ENCODE measurements around the gene NR1H3. TPM values are rescaled to one million over a fixed set of nuclear protein-coding genes. Genes with fewer than 3 reads are reported as not detected.

Gene NR1H3
- total RNA-seq, 1 donor from 2014 or later, result 44.1 TPM

DNA sequence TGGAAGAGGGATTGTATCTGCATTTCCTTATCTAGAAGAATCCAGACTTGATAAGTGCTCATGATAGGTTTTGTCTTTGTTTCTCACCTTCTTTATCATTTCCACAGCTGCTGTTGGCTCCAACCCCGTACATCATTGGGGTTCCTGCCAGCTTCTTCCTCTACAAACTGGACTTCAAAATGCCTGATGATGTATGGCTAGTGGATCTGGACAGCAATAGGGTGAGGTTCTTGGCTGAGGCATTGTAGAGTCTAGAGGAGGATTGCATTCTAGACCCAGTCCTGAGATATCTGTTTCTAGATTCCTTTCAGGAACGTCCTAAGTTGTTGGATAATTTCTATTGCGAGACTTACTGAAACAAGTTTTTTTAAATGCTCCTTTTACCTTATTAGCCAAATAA is 20.3 kb downstream of the NR1H3 start:
- no peaks in the 10 kb centered on the region for H3K9me3 ChIP-seq
- peaks cover 93% of the 10 kb centered on the region for H3K36me3 ChIP-seq
- DNase-seq, result no peak
- no peak for ATAC-seq
- intact Hi-C loops (cut with DNase I), result loop anchor here (10.0 kb wide), 1 partner anchor 77 kb away; the partner anchor contains the start of gene MYBPC3
- H3K27me3 ChIP-seq, result no peaks in the 10 kb centered on the region
- no peak overlapping the region for H3K27ac ChIP-seq
- H3K4me1 ChIP-seq, result no peaks in the 10 kb centered on the region
- no peak overlapping the region for H3K4me3 ChIP-seq
- TF ChIP-seq, protein P1, sequence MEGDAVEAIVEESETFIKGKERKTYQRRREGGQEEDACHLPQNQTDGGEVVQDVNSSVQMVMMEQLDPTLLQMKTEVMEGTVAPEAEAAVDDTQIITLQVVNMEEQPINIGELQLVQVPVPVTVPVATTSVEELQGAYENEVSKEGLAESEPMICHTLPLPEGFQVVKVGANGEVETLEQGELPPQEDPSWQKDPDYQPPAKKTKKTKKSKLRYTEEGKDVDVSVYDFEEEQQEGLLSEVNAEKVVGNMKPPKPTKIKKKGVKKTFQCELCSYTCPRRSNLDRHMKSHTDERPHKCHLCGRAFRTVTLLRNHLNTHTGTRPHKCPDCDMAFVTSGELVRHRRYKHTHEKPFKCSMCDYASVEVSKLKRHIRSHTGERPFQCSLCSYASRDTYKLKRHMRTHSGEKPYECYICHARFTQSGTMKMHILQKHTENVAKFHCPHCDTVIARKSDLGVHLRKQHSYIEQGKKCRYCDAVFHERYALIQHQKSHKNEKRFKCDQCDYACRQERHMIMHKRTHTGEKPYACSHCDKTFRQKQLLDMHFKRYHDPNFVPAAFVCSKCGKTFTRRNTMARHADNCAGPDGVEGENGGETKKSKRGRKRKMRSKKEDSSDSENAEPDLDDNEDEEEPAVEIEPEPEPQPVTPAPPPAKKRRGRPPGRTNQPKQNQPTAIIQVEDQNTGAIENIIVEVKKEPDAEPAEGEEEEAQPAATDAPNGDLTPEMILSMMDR (IDR thresholded peaks at IDR 0.05), result no peak

GRCh38 chr11:47278769-47279168 is 21.0 kb downstream of the NR1H3 start:
- no peak overlapping the region for H3K4me3 ChIP-seq
- no peaks in the 10 kb centered on the region for H3K4me1 ChIP-seq
- no peak overlapping the region for H3K27ac ChIP-seq
- intact Hi-C loops (cut with DNase I), result loop anchor here (10.0 kb wide), 1 partner anchor 76 kb away; the partner anchor contains the start of gene MYBPC3
- H3K27me3 ChIP-seq, result no peaks in the 10 kb centered on the region
- TF ChIP-seq, protein P1 (IDR thresholded peaks at IDR 0.05), result no peak
- ATAC-seq, result no peak
- no peak for DNase-seq
- peaks cover 100% of the 10 kb centered on the region for H3K36me3 ChIP-seq
- no peaks in the 10 kb centered on the region for H3K9me3 ChIP-seq

DNA sequence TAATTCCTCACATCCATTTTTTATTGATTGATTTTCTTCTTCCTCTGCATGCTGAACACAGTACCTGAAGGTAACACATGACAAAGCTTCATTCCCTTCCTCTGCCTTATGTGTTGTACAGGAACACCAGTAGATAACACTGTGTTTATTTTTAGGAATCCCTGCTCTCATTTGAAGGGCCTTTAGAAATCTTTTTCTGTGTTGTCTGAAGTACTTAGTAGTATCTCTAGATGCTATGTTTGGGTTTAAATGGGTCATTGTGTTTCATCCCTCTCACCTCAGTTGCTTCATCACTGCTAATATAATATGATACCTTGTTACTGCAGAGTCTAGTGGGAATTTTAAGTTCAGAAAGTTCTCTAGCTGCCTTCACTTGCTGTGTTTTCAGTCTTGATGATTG is 22.3 kb downstream of the NR1H3 start:
- H3K36me3 ChIP-seq, result peaks cover 100% of the 10 kb centered on the region
- intact Hi-C loops (cut with DNase I), result no loop called here
- DNase-seq, result no peak

DNA sequence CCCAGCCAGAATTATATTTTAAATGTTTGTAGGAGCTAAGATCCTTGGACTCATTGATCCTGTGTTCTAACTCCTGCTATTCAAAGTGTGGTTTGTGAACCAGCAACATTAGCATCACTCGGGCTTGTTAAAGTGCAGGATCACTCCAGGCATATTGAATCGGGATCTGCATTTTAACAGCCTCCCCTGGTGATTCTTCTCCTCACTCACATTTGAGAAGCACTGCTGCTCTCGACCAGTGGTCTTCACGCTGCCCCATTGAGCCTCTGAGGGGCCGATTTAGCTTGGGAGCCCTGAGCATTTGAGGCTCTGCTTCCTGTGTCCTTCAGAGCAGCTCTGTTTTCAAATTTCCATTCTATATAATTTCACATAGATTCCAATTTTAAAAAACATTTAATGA is 23.1 kb downstream of the NR1H3 start:
- ATAC-seq (no peak), DNase-seq (no peak)
- no peaks in the 10 kb centered on the region for H3K9me3 ChIP-seq
- peaks cover 100% of the 10 kb centered on the region for H3K36me3 ChIP-seq
- no peaks in the 10 kb centered on the region for H3K27me3 ChIP-seq
- no peaks in the 10 kb centered on the region for H3K4me1 ChIP-seq
- no peak overlapping the region for H3K27ac ChIP-seq
- TF ChIP-seq, protein P1 (IDR thresholded peaks at IDR 0.05), result no peak
- intact Hi-C loops (cut with DNase I), result no loop called here
- H3K4me3 ChIP-seq, result no peak overlapping the region

More for the DNA sequence above, 22.3 kb downstream of the NR1H3 start:
- Histone ChIP-seq H3K4me3 (no peak overlapping the region), H3K9me3 (no peaks in the 10 kb centered on the region), H3K4me1 (no peaks in the 10 kb centered on the region), H3K27me3 (no peaks in the 10 kb centered on the region), H3K27ac (no peak overlapping the region)
- TF ChIP-seq, protein P1 (IDR thresholded peaks at IDR 0.05), result no peak
- ATAC-seq, result no peak

GRCh38 chr11:47282462-47282861 is 24.7 kb downstream of the NR1H3 start:
- Histone ChIP-seq H3K36me3 (peaks cover 99% of the 10 kb centered on the region), H3K27ac (no peak overlapping the region), H3K9me3 (no peaks in the 10 kb centered on the region), H3K4me1 (no peaks in the 10 kb centered on the region), H3K27me3 (no peaks in the 10 kb centered on the region), H3K4me3 (no peak overlapping the region)
- TF ChIP-seq, protein P1 (IDR thresholded peaks at IDR 0.05), result no peak
- intact Hi-C loops (cut with DNase I), result no loop called here
- ATAC-seq (no peak), DNase-seq (no peak)

- no peaks in the 10 kb centered on the region for H3K4me1 ChIP-seq
- H3K27ac ChIP-seq, result no peak overlapping the region
- no peaks in the 10 kb centered on the region for H3K27me3 ChIP-seq
- DNase-seq, result no peak
- H3K9me3 ChIP-seq, result no peaks in the 10 kb centered on the region
- TF ChIP-seq, protein P1 (IDR thresholded peaks at IDR 0.05), result no peak
- peaks cover 99% of the 10 kb centered on the region for H3K36me3 ChIP-seq
- no peak for ATAC-seq
- intact Hi-C loops (cut with DNase I), result no loop called here
- no peak overlapping the region for H3K4me3 ChIP-seq
These were observed 26.4 kb downstream of the NR1H3 start for GRCh38 chr11:47284151-47284550.

All from upper lobe of right lung (tissue), 1 donor.